Aorta (tissue), 5 donors: Measurements from ENCODE around the gene VWA8. TPM values are rescaled to one million over a fixed set of nuclear protein-coding genes. Genes with fewer than 3 reads are reported as not detected.

ENCODE experiments used
- ATAC-seq: fragments of 200-7000 bp; cut with Tn5 transposase; one replicate; pipeline ENCODE4 v1.9.1; 2022; ENCODE audit warnings: moderate library complexity; ENCODE audit not compliant: low FRiP score
- DNase-seq, 2 donors: peaks; one replicate each; pipeline ENCODE4 v3.0.0-alpha.2; 2020
- H3K27ac ChIP-seq, 2 donors: one replicate each; pipeline ENCODE4 v1.5.1; 2013; ENCODE audit warnings: low read length in 2 of 2, mild to moderate bottlenecking in 2 of 2, moderate library complexity in 2 of 2, control low read depth in 1 of 2, inconsistent platforms in 1 of 2, low read depth in 1 of 2
- H3K27me3 ChIP-seq, 2 donors: one replicate each; pipeline ENCODE4 v1.6.1; 2013; ENCODE audit warnings: control low read depth in 1 of 2, low read length in 1 of 2, mild to moderate bottlenecking in 1 of 2, moderate library complexity in 1 of 2; ENCODE audit not compliant: insufficient read depth in 2 of 2, control insufficient read depth in 1 of 2
- H3K36me3 ChIP-seq, 2 donors: one replicate each; pipeline ENCODE4 v1.6.1; 2013; ENCODE audit warnings: control low read depth in 1 of 2, low read length in 1 of 2, mild to moderate bottlenecking in 1 of 2; ENCODE audit not compliant: insufficient read depth in 2 of 2, control insufficient read depth in 1 of 2
- H3K4me1 ChIP-seq, 2 donors: one replicate each; pipeline ENCODE4 v1.6.1; 2013; ENCODE audit warnings: low read length in 2 of 2, control low read depth in 1 of 2, mild to moderate bottlenecking in 1 of 2, moderate library complexity in 1 of 2; ENCODE audit not compliant: insufficient read depth in 2 of 2, control insufficient read depth in 1 of 2
- H3K4me3 ChIP-seq, 2 donors: one replicate each; pipeline ENCODE4 v1.5.1; 2013; ENCODE audit warnings: low read length in 2 of 2, control low read depth in 1 of 2, mild to moderate bottlenecking in 1 of 2
- H3K9me3 ChIP-seq: one replicate; pipeline ENCODE4 v1.6.1; 2013; ENCODE audit warnings: mild to moderate bottlenecking, low read length; ENCODE audit not compliant: control insufficient read depth
- WGBS, 2 donors: extraction: QIAGEN DNeasy Blood & Tissue Kit; methylation state at CpG; one replicate each; pipeline ENCODE4 v1.1.7; 2013; 5-methylcytosine and 5-hydroxymethylcytosine counted together
- intact Hi-C, 2 donors: fragments of 100-400 bp; cut with DNase I; formaldehyde crosslinking; loops; one replicate each; pipeline versions ENCODE4 v1.14.2 to v1.15.0; 2022
- polyA plus RNA-seq, 2 donors: library from polyadenylated mRNA; stranded (reverse); fragments of 200-250 nt; gene quantifications; one replicate each; pipeline ENCODE4 v1.2.3, GENCODE V29; 2013
- total RNA-seq, 2 donors: library from RNA; stranded (reverse); fragmentation: NEBNext Ultra II Directional; extraction: Animal tissue kit (Norgen Biotek cat#: 25700); gene quantifications; one replicate each; pipeline ENCODE4 v1.2.1, GENCODE V29; 2021
- donor health status: healthy with polysubstance abuse.
- donor health status: Bipolar disorder and iron deficiency.
- donor health status: DM: no; HTN: no; CAD: no.
- donor health status: DM: no; HTN: no; CAD: no.
- donor health status: DM: yes; HTN: yes; CAD: no.

VWA8 gene
- total and polyA plus RNA-seq, 4 donors, result 1.9 to 18.2 (median 9.8) TPM

GRCh38 chr13:41706152-41706551 is 254.8 kb downstream of the VWA8 start:
- 6 to 14% methylated on average over 1 of the region's 1 CpG for WGBS, 2 donors
- H3K9me3 ChIP-seq, result no peaks in the 10 kb centered on the region
- no peak overlapping the region for H3K4me3 ChIP-seq
- no peak for ATAC-seq
- no peaks in the 10 kb centered on the region for H3K36me3 ChIP-seq
- peaks cover 4 to 5% of the 10 kb centered on the region in 2 donors for H3K4me1 ChIP-seq
- intact Hi-C loops, result loop anchor here in 1 of 2 donors (10.0 kb wide), 1 partner anchor 119 kb away; no protein-coding TSS in a partner anchor
- H3K27me3 ChIP-seq, result no peaks in the 10 kb centered on the region
- H3K27ac ChIP-seq, result peak overlapping the region; percentile 17 to 89
- DNase-seq, result no peak

- peaks cover 0 to 4% of the 10 kb centered on the region in 2 donors for H3K4me1 ChIP-seq
- ATAC-seq, result no peak
- H3K27ac ChIP-seq, result peak overlapping the region; percentile 2 to 43
- no peaks in the 10 kb centered on the region for H3K9me3 ChIP-seq
- no peak for DNase-seq
- H3K36me3 ChIP-seq, result no peaks in the 10 kb centered on the region
- no peaks in the 10 kb centered on the region for H3K27me3 ChIP-seq
- H3K4me3 ChIP-seq, result no peak overlapping the region
- WGBS, 2 donors, result 61 to 63% methylated on average over 2 of the region's 2 CpGs
- intact Hi-C loops, result loop anchor here in 1 of 2 donors (10.0 kb wide), 1 partner anchor 122 kb away; no protein-coding TSS in a partner anchor
These were observed 258.4 kb downstream of the VWA8 start for GRCh38 chr13:41702540-41702939.

- H3K27me3 ChIP-seq, result no peaks in the 10 kb centered on the region
- H3K4me3 ChIP-seq, result no peak overlapping the region
- peaks cover 4% of the 10 kb centered on the region in 2 donors for H3K4me1 ChIP-seq
- 72 to 73% methylated on average over 3 of the region's 3 CpGs for WGBS, 2 donors
- DNase-seq (no peak), ATAC-seq (no peak)
- H3K27ac ChIP-seq, result no peak overlapping the region
- intact Hi-C loops, result loop anchor here in 1 of 2 donors (10.0 kb wide), 1 partner anchor 123 kb away; no protein-coding TSS in a partner anchor
- no peaks in the 10 kb centered on the region for H3K9me3 ChIP-seq
- no peaks in the 10 kb centered on the region for H3K36me3 ChIP-seq
These were observed 259.2 kb downstream of the VWA8 start for GRCh38 chr13:41701676-41702075.

GRCh38 chr13:41700790-41701310 is 260.1 kb downstream of the VWA8 start:
- Histone ChIP-seq H3K4me1 (peaks cover 4% of the 10 kb centered on the region in 2 donors), H3K9me3 (no peaks in the 10 kb centered on the region), H3K36me3 (no peaks in the 10 kb centered on the region), H3K27ac (no peak overlapping the region), H3K27me3 (no peaks in the 10 kb centered on the region), H3K4me3 (no peak overlapping the region)
- DNase-seq (no peak), ATAC-seq (peak; percentile 43)
- intact Hi-C loops, result loop anchor here in 1 of 2 donors (10.0 kb wide), 1 partner anchor 124 kb away; no protein-coding TSS in a partner anchor

- intact Hi-C loops, result loop anchor here in 1 of 2 donors (10.0 kb wide), 1 partner anchor 125 kb away; no protein-coding TSS in a partner anchor
- ATAC-seq, result no peak
These were observed 261.1 kb downstream of the VWA8 start for GRCh38 chr13:41699759-41700158.

GRCh38 chr13:41697578-41697977 is 263.3 kb downstream of the VWA8 start:
- Histone ChIP-seq H3K4me1 (peaks cover 5 to 7% of the 10 kb centered on the region in 2 donors), H3K36me3 (no peaks in the 10 kb centered on the region), H3K4me3 (no peak overlapping the region), H3K27me3 (no peaks in the 10 kb centered on the region), H3K9me3 (no peaks in the 10 kb centered on the region), H3K27ac (no peak overlapping the region)
- no peak for DNase-seq
- WGBS, 2 donors, result 93 to 96% methylated on average over 6 of the region's 6 CpGs
- no peak for ATAC-seq
- intact Hi-C loops, result no loop called here

More at GRCh38 chr13:41699759-41700158, 261.1 kb downstream of the VWA8 start:
- no peak for DNase-seq
- Histone ChIP-seq H3K36me3 (no peaks in the 10 kb centered on the region), H3K27me3 (no peaks in the 10 kb centered on the region), H3K4me3 (no peak overlapping the region), H3K9me3 (no peaks in the 10 kb centered on the region), H3K27ac (peak overlapping the region in 1 of 2 donors; percentile 43), H3K4me1 (peaks cover 5 to 7% of the 10 kb centered on the region in 2 donors)
- WGBS, 2 donors, result 96 to 100% methylated on average over 1 of the region's 1 CpG

GRCh38 chr13:41696163-41697003 is 264.5 kb downstream of the VWA8 start:
- Histone ChIP-seq H3K4me3 (no peak overlapping the region), H3K9me3 (no peaks in the 10 kb centered on the region), H3K27ac (no peak overlapping the region), H3K4me1 (peaks cover 3 to 5% of the 10 kb centered on the region in 2 donors), H3K27me3 (no peaks in the 10 kb centered on the region), H3K36me3 (no peaks in the 10 kb centered on the region)
- no peak for DNase-seq
- intact Hi-C loops, result no loop called here
- ATAC-seq, result no peak

- H3K27ac ChIP-seq, result no peak overlapping the region
- ATAC-seq (peak; percentile 91), DNase-seq (peak; percentile 80 to 81)
- no peaks in the 10 kb centered on the region for H3K27me3 ChIP-seq
- intact Hi-C loops, result no loop called here
- no peak overlapping the region for H3K4me3 ChIP-seq
- peaks cover 3 to 5% of the 10 kb centered on the region in 2 donors for H3K4me1 ChIP-seq
- WGBS, 2 donors, result 0 to 4% methylated on average over 5 of the region's 5 CpGs
- no peaks in the 10 kb centered on the region for H3K36me3 ChIP-seq
- H3K9me3 ChIP-seq, result no peaks in the 10 kb centered on the region
These were observed 266.2 kb downstream of the VWA8 start for GRCh38 chr13:41694545-41695301.
